HEK293T (cell line): ENCODE results near the gene RSU1.

Experiments used
- CTCF ChIA-PET: fragments of 350-600 bp; formaldehyde crosslinking; extraction: SDS; loops from one replicate; lab custom pipeline; 2021; ENCODE audit warnings: antibody characterized with exemption, inconsistent platforms; lab: Yijun Ruan, JAX
- POLR2A ChIA-PET: fragments of 350-600 bp; formaldehyde crosslinking; extraction: SDS; loops from one replicate; lab custom pipeline; 2020; ENCODE audit warnings: antibody characterized with exemption, inconsistent platforms; lab: Yijun Ruan, JAX
- DNase-seq: peaks from one replicate; pipeline ENCODE4 v3.0.0; 2012; ENCODE audit warnings: mixed read lengths; ENCODE audit errors: extremely low spot score
- ARNT ChIP-seq: fragments of 450-650 bp; IDR thresholded peaks from 2 replicates; pipeline ENCODE4 v1.6.1; 2017; ENCODE audit warnings: mild to moderate bottlenecking
- BHLHE40 ChIP-seq: fragments of 450-650 bp; IDR thresholded peaks from 2 replicates; pipeline ENCODE4 v1.6.1; 2016; ENCODE audit warnings: mild to moderate bottlenecking, moderate library complexity, borderline replicate concordance
- CTBP1 ChIP-seq: fragments of 450-650 bp; IDR thresholded peaks from 2 replicates; pipeline ENCODE4 v1.6.1; 2016; ENCODE audit warnings: borderline replicate concordance
- ELF4 ChIP-seq: fragments of 450-650 bp; IDR thresholded peaks from 2 replicates; pipeline ENCODE4 v1.6.1; 2017; ENCODE audit warnings: antibody characterized with exemption
- FOXA1 ChIP-seq: fragments of 450-650 bp; IDR thresholded peaks from 2 replicates; pipeline ENCODE4 v1.6.1; 2016; ENCODE audit warnings: mild to moderate bottlenecking
- FOXK2 ChIP-seq: fragments of 450-650 bp; IDR thresholded peaks from 2 replicates; pipeline ENCODE4 v1.6.1; 2016; ENCODE audit warnings: mild to moderate bottlenecking
- FOXM1 ChIP-seq: fragments of 450-650 bp; IDR thresholded peaks from 2 replicates; pipeline ENCODE4 v1.6.1; 2017; ENCODE audit warnings: mild to moderate bottlenecking, borderline replicate concordance
- HDGF ChIP-seq: fragments of 450-650 bp; IDR thresholded peaks from 2 replicates; pipeline ENCODE4 v1.6.1; 2017; ENCODE audit warnings: antibody characterized with exemption, borderline replicate concordance
- L3MBTL2 ChIP-seq: fragments of 450-650 bp; conservative IDR thresholded peaks from 2 replicates; pipeline ENCODE4 v1.6.1; 2016; ENCODE audit warnings: mild to moderate bottlenecking
- LEF1 ChIP-seq: fragments of 450-650 bp; IDR thresholded peaks from 2 replicates; pipeline ENCODE4 v1.6.1; 2017; ENCODE audit warnings: mild to moderate bottlenecking, borderline replicate concordance
- NFRKB ChIP-seq: fragments of 450-650 bp; IDR thresholded peaks from 2 replicates; pipeline ENCODE4 v1.6.1; 2016; ENCODE audit warnings: mild to moderate bottlenecking, moderate library complexity
- SP1 ChIP-seq: fragments of 450-650 bp; IDR thresholded peaks from 2 replicates; pipeline ENCODE4 v1.6.1; 2017
- SUZ12 ChIP-seq: fragments of 450-650 bp; IDR thresholded peaks from 2 replicates; pipeline ENCODE4 v1.6.1; 2016; ENCODE audit warnings: mild to moderate bottlenecking
- TARDBP ChIP-seq: fragments of 450-650 bp; IDR thresholded peaks from 2 replicates; pipeline ENCODE4 v1.6.1; 2016
- ZNF384 ChIP-seq: fragments of 450-650 bp; IDR thresholded peaks from 2 replicates; pipeline ENCODE4 v1.6.1; 2016
- TF ChIP-seq, protein P1 (sequence below): fragments of 450-650 bp; IDR thresholded peaks from 2 replicates; pipeline ENCODE4 v1.6.1; 2016

RSU1 gene

GRCh38 chr10:16699435-16700057, 117.7 kb downstream of the RSU1 start:
- POLR2A ChIA-PET, result no interaction called here
- CTCF ChIA-PET, result no interaction called here
- no peak for DNase-seq
- TF ChIP-seq CTBP1, result no peak
- no peak for TF ChIP-seq SP1
- TF ChIP-seq SUZ12, result no peak
- no peak for TF ChIP-seq L3MBTL2
- TF ChIP-seq BHLHE40, result no peak
- no peak for TF ChIP-seq FOXK2
- TF ChIP-seq TARDBP, result no peak
- TF ChIP-seq NFRKB, result no peak
- no peak for TF ChIP-seq ELF4
- no peak for TF ChIP-seq FOXA1
- no peak for TF ChIP-seq HDGF
- TF ChIP-seq LEF1, result no peak
- TF ChIP-seq, protein P1, sequence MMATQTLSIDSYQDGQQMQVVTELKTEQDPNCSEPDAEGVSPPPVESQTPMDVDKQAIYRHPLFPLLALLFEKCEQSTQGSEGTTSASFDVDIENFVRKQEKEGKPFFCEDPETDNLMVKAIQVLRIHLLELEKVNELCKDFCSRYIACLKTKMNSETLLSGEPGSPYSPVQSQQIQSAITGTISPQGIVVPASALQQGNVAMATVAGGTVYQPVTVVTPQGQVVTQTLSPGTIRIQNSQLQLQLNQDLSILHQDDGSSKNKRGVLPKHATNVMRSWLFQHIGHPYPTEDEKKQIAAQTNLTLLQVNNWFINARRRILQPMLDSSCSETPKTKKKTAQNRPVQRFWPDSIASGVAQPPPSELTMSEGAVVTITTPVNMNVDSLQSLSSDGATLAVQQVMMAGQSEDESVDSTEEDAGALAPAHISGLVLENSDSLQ, result no peak
- TF ChIP-seq ARNT, result no peak
- TF ChIP-seq ZNF384, result no peak
- no peak for TF ChIP-seq FOXM1

- ChIA-PET POLR2A (no interaction called here), CTCF (no interaction called here)
- TF ChIP-seq FOXK2, result no peak
- TF ChIP-seq, protein P1, result peak; percentile 45; the same call in 1 of the 2 replicates
- no peak for DNase-seq
Measured at GRCh38 chr10:16698461-16698860, 118.8 kb downstream of the RSU1 start.

DNA sequence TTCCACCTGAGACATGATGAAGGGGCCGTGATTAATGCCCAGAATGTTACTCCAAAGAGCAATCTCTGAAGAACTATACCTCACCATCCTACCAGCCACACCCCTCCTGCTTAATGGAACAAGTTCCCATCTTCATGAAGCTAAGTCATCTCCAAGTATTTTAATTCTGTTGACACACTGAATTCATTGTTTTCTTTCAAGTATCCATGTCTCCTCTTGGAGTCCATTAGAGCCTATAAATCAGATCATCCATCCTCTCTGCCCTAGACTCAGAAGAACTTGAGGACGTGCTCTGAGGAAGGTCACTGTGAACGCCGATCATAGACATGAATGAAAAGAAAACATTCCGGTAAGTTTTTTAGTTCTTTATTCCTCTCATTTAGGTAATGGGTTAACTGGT, 126.8 kb downstream of the RSU1 start:
- TF ChIP-seq SUZ12 (no peak), CTBP1 (peak; percentile 77), FOXA1 (peak; percentile 50; the same call in 1 of the 2 replicates), TARDBP (no peak), L3MBTL2 (no peak), ELF4 (no peak), BHLHE40 (no peak), LEF1 (no peak), SP1 (no peak), ZNF384 (no peak)
- TF ChIP-seq, protein P1, result peak; percentile 77
- DNase-seq, result no peak
- POLR2A ChIA-PET, result no interaction called here
- CTCF ChIA-PET, result interaction anchor here (0.7 kb wide), 1 partner anchor 125 kb away, joined by 3 read pairs; no protein-coding TSS in a partner anchor

DNA sequence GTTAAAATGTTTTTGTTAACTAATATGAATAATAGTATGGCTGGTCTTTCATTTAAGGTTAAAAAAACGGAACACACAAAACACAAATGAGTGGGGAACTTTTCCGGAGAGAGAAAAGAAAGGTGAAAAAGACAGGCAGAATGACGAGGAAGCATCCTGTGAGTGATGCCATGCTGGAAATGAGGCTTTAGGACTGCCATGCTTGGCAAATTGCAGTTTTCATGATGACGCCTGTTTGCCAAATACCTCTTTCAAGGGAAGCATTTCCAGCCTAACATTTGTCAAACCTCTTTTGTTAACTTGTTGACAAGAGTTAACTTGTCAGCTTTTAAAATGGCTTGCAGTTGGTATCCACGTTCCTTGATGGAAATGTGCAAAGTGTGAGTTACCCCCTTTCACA, 127.5 kb downstream of the RSU1 start:
- ChIA-PET CTCF (interaction anchor here (0.7 kb wide), 1 partner anchor 126 kb away, joined by 3 read pairs; no protein-coding TSS in a partner anchor), POLR2A (no interaction called here)
- no peak for DNase-seq
- TF ChIP-seq ARNT, result no peak
- TF ChIP-seq TARDBP, result no peak

- no peak for DNase-seq
- CTCF ChIA-PET, result no interaction called here
- POLR2A ChIA-PET, result no interaction called here
- TF ChIP-seq, protein P1, result no peak
- TF ChIP-seq SP1 (no peak), ARNT (no peak), TARDBP (no peak), SUZ12 (no peak), L3MBTL2 (no peak), ELF4 (no peak), ZNF384 (no peak), FOXK2 (no peak), BHLHE40 (no peak), LEF1 (no peak), FOXM1 (no peak), FOXA1 (no peak), CTBP1 (no peak)
Measured at GRCh38 chr10:16689227-16689626, 128.0 kb downstream of the RSU1 start.
